SK-N-MC (cell line): ENCODE data around the gene STYXL1.
"Not testable (repeated sequence)": the region's sequence is repeated elsewhere in the genome, so short reads cannot be mapped to it uniquely, and the experiment has no call there.

ENCODE experiments used
- EZH2 ChIP-seq: fragments of 200-600 bp; sonication (generic); IDR thresholded peaks from one replicate; pipeline ENCODE4 v1.6.1; 2017; ENCODE audit warnings: antibody characterized with exemption
- POLR2AphosphoS5 ChIP-seq: IDR thresholded peaks from 2 replicates; pipeline ENCODE4 v1.6.1; 2012; ENCODE audit warnings: mild to moderate bottlenecking, low read depth, low read length, borderline replicate concordance

DNA sequence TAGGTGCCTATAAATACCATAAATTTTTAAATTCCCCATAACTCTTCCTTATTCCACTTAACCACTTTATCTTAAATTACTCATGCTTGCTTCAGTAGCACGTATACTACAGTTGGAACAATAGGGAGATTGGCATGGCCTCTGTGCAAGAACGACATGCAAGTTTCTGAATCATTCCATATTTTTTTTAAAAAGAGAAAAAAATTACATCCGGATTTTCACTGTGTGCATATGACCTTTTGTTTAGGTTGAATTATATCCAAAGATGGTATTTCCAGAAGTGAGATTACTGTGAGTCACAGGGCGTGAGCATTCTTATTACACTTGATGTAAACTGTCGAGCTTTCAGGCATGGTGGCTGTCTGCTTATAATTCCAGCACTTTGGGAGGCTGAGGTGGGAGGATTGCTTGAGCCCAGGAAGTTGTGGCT is 39.6 kb upstream of the STYXL1 start:
- not testable (repeated sequence) for TF ChIP-seq EZH2, POLR2AphosphoS5
